Upper lobe of left lung (tissue), 4 donors: ENCODE measurements around the gene HDAC5.

Source experiments
- CTCF ChIP-seq, 6 experiments: fragments of 450-650 bp in 4 of 6; fragments of 200-600 bp in 2 of 6; sonication (generic) in 2 of 6; IDR thresholded peaks; one replicate each; pipeline ENCODE4 v1.5.1; 2016 to 2019; ENCODE audit warnings: antibody characterized with exemption in 6 of 6
- EP300 ChIP-seq, 4 donors: sonication (generic); formaldehyde crosslinking; IDR thresholded peaks; one replicate each; pipeline ENCODE4 v1.5.1; 2017; ENCODE audit warnings: antibody characterized with exemption in 4 of 4, control low read depth in 2 of 4
- POLR2A ChIP-seq, 4 donors: fragments of 450-650 bp; IDR thresholded peaks; one replicate each; pipeline ENCODE4 v1.5.1; 2016 to 2017; ENCODE audit warnings: antibody characterized with exemption in 4 of 4, mild to moderate bottlenecking in 2 of 4

- TF ChIP-seq EP300 (IDR thresholded peaks at IDR 0.05), result no peak
- no peak for TF ChIP-seq CTCF (IDR thresholded peaks at IDR 0.05)
- TF ChIP-seq POLR2A (IDR thresholded peaks at IDR 0.05), result no peak
Observed at GRCh38 chr17:44121997-44122815, 1.2 kb downstream of the HDAC5 start.
